ENCODE results near the gene ADGRL3. TPM values are rescaled to one million over a fixed set of nuclear protein-coding genes. Genes with fewer than 3 reads are reported as not detected.

The ADGRL3 gene
- total and polyA plus RNA-seq, 4 donors = 0.07 to 1.7 (median 0.82) TPM

DNA sequence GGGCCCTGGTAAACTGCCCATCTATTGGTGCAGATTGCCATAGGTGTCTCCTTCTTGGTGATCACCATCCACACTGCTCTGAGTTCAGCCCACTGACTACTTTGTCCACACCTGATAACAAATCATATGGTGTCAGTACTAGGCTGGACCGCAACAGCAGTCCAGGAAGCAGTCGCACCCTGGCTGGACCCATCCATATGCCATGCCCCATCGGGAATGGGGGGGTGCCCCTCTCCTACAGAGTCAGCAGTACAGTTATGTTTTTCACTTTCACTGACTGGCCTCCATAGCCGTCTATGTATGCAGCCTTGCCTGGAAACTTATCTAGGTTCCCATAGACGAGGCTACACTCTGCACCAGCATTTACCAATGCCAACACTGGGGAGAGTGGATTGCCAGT, 226.1 kb downstream of the ADGRL3 start:
- Histone ChIP-seq H3K9me3 (ENCODE audit: control insufficient read depth in 4 of 4, low read length in 3 of 4) (peaks cover 0 to 5% (median 1%) of the 10 kb centered on the region in 4 donors), H3K4me1 (ENCODE audit: control insufficient read depth in 4 of 4, insufficient read depth in 4 of 4, low read length in 3 of 4) (no peaks in the 10 kb centered on the region), H3K27ac (ENCODE audit: low read depth in 1 of 2, low read length in 2 of 2) (no peak overlapping the region), H3K9ac (ENCODE audit: low read depth in 1 of 2, low read length in 2 of 2) (no peak overlapping the region), H3K4me3 (ENCODE audit: low read depth in 1 of 3, low read length in 3 of 3) (no peak overlapping the region), H3K27me3 (ENCODE audit: control insufficient read depth in 4 of 4, insufficient read depth in 4 of 4, low read length in 3 of 4) (no peaks in the 10 kb centered on the region), H3K36me3 (ENCODE audit: control insufficient read depth in 4 of 4, insufficient read depth in 3 of 4, low read depth in 1 of 4, low read length in 3 of 4) (no peaks in the 10 kb centered on the region)
- WGBS = 78% methylated on average over 5 of the region's 5 CpGs
- no peak for DNase-seq (ENCODE audit: low spot score)
- TF ChIP-seq HNF4G (IDR thresholded peaks at IDR 0.05) (no peak), YY1 (IDR thresholded peaks at IDR 0.05) (no peak), EGR1 (IDR thresholded peaks at IDR 0.05; ENCODE audit: low read depth in 2 of 2) (no peak), HNF4A (conservative IDR thresholded peaks at IDR 0.05) (no peak), TAF1 (conservative IDR thresholded peaks at IDR 0.05) (no peak), JUND (IDR thresholded peaks at IDR 0.05) (no peak), GABPA (IDR thresholded peaks at IDR 0.05 in 1 of 2, conservative IDR thresholded peaks at IDR 0.05 in 1 of 2) (no peak), RAD21 (IDR thresholded peaks at IDR 0.05) (no peak), FOXA2 (IDR thresholded peaks at IDR 0.05) (no peak), SP1 (IDR thresholded peaks at IDR 0.05) (no peak), FOXA1 (IDR thresholded peaks at IDR 0.05) (no peak), NR2F2 (IDR thresholded peaks at IDR 0.05) (no peak), RXRA (IDR thresholded peaks at IDR 0.05) (no peak)
- TF ChIP-seq, protein P1, sequence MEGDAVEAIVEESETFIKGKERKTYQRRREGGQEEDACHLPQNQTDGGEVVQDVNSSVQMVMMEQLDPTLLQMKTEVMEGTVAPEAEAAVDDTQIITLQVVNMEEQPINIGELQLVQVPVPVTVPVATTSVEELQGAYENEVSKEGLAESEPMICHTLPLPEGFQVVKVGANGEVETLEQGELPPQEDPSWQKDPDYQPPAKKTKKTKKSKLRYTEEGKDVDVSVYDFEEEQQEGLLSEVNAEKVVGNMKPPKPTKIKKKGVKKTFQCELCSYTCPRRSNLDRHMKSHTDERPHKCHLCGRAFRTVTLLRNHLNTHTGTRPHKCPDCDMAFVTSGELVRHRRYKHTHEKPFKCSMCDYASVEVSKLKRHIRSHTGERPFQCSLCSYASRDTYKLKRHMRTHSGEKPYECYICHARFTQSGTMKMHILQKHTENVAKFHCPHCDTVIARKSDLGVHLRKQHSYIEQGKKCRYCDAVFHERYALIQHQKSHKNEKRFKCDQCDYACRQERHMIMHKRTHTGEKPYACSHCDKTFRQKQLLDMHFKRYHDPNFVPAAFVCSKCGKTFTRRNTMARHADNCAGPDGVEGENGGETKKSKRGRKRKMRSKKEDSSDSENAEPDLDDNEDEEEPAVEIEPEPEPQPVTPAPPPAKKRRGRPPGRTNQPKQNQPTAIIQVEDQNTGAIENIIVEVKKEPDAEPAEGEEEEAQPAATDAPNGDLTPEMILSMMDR (IDR thresholded peaks at IDR 0.05; ENCODE audit: low read depth, low read length, missing input control) = no peak
- TF ChIP-seq, protein P2, sequence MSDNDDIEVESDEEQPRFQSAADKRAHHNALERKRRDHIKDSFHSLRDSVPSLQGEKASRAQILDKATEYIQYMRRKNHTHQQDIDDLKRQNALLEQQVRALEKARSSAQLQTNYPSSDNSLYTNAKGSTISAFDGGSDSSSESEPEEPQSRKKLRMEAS (IDR thresholded peaks at IDR 0.05) = no peak
- TF ChIP-seq, protein P3, sequence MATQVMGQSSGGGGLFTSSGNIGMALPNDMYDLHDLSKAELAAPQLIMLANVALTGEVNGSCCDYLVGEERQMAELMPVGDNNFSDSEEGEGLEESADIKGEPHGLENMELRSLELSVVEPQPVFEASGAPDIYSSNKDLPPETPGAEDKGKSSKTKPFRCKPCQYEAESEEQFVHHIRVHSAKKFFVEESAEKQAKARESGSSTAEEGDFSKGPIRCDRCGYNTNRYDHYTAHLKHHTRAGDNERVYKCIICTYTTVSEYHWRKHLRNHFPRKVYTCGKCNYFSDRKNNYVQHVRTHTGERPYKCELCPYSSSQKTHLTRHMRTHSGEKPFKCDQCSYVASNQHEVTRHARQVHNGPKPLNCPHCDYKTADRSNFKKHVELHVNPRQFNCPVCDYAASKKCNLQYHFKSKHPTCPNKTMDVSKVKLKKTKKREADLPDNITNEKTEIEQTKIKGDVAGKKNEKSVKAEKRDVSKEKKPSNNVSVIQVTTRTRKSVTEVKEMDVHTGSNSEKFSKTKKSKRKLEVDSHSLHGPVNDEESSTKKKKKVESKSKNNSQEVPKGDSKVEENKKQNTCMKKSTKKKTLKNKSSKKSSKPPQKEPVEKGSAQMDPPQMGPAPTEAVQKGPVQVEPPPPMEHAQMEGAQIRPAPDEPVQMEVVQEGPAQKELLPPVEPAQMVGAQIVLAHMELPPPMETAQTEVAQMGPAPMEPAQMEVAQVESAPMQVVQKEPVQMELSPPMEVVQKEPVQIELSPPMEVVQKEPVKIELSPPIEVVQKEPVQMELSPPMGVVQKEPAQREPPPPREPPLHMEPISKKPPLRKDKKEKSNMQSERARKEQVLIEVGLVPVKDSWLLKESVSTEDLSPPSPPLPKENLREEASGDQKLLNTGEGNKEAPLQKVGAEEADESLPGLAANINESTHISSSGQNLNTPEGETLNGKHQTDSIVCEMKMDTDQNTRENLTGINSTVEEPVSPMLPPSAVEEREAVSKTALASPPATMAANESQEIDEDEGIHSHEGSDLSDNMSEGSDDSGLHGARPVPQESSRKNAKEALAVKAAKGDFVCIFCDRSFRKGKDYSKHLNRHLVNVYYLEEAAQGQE (IDR thresholded peaks at IDR 0.05) = no peak
- TF ChIP-seq, protein P4, sequence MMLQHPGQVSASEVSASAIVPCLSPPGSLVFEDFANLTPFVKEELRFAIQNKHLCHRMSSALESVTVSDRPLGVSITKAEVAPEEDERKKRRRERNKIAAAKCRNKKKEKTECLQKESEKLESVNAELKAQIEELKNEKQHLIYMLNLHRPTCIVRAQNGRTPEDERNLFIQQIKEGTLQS (IDR thresholded peaks at IDR 0.05) = no peak
- TF ChIP-seq, protein P5, sequence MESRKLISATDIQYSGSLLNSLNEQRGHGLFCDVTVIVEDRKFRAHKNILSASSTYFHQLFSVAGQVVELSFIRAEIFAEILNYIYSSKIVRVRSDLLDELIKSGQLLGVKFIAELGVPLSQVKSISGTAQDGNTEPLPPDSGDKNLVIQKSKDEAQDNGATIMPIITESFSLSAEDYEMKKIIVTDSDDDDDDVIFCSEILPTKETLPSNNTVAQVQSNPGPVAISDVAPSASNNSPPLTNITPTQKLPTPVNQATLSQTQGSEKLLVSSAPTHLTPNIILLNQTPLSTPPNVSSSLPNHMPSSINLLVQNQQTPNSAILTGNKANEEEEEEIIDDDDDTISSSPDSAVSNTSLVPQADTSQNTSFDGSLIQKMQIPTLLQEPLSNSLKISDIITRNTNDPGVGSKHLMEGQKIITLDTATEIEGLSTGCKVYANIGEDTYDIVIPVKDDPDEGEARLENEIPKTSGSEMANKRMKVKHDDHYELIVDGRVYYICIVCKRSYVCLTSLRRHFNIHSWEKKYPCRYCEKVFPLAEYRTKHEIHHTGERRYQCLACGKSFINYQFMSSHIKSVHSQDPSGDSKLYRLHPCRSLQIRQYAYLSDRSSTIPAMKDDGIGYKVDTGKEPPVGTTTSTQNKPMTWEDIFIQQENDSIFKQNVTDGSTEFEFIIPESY (IDR thresholded peaks at IDR 0.05) = no peak

All from liver (tissue), 9 donors.